CD4-positive, alpha-beta T cell (primary cell): ENCODE measurements around the gene ADH7. TPM values are rescaled to one million over a fixed set of nuclear protein-coding genes. Genes with fewer than 3 reads are reported as not detected.

Experiments
- ATAC-seq: fragments of 200-7000 bp; cut with Tn5 transposase; one replicate; pipeline ENCODE4 v1.10.0; 2022; ENCODE audit warnings: mild to moderate bottlenecking; ENCODE audit not compliant: poor library complexity
- CTCF ChIA-PET: fragments of 350-600 bp; sonication (Branson Sonifier 250); formaldehyde crosslinking; loops from one replicate; lab custom pipeline; 2021; ENCODE audit warnings: antibody characterized with exemption, inconsistent platforms; lab: Charles Lee
- POLR2A ChIA-PET: fragments of 350-600 bp; sonication (Branson Sonifier 250); formaldehyde crosslinking; loops from one replicate; lab custom pipeline; 2021; ENCODE audit warnings: antibody characterized with exemption, inconsistent platforms; lab: Charles Lee
- DNase-seq, 14 experiments: peaks; one replicate each; pipeline ENCODE4 v3.0.0-alpha.2; 2013 to 2020; ENCODE audit warnings: mixed read lengths in 2 of 14
- H3K27ac ChIP-seq, 2 donors: one replicate each; pipeline versions ENCODE4 v1.5.1 to v1.7.0; 2013; ENCODE audit warnings: low read length in 2 of 2, low read depth in 1 of 2, mild to moderate bottlenecking in 1 of 2
- H3K27me3 ChIP-seq, 2 experiments: 1 replicate in 1 of 2; 2 replicates in 1 of 2; pipeline versions ENCODE4 v1.6.1 to v1.7.0; 2013; ENCODE audit warnings: low read length in 2 of 2, control low read depth in 1 of 2, mild to moderate bottlenecking in 1 of 2, moderate library complexity in 1 of 2; ENCODE audit not compliant: insufficient read depth in 2 of 2, control insufficient read depth in 1 of 2
- H3K36me3 ChIP-seq: one replicate; pipeline ENCODE4 v1.6.1; 2013; ENCODE audit warnings: low read length, control low read depth; ENCODE audit not compliant: insufficient read depth
- H3K4me1 ChIP-seq: one replicate; pipeline ENCODE4 v1.6.1; 2013; ENCODE audit warnings: low read length, control low read depth; ENCODE audit not compliant: insufficient read depth
- H3K4me3 ChIP-seq: one replicate; pipeline ENCODE4 v1.5.1; 2013; ENCODE audit warnings: mild to moderate bottlenecking, low read length, moderate library complexity
- H3K9me3 ChIP-seq, 2 experiments: 1 replicate in 1 of 2; 2 replicates in 1 of 2; pipeline versions ENCODE4 v1.6.1 to v1.7.0; 2013; ENCODE audit warnings: low read length in 2 of 2, mild to moderate bottlenecking in 2 of 2, control low read depth in 1 of 2, moderate library complexity in 1 of 2; ENCODE audit not compliant: control insufficient read depth in 1 of 2, insufficient read depth in 1 of 2
- H3K27ac Mint-ChIP-seq: one replicate; pipeline ENCODE4 v1.8.0; 2020; ENCODE audit warnings: mixed read lengths
- H3K27me3 Mint-ChIP-seq: one replicate; pipeline ENCODE4 v1.8.0; 2021; ENCODE audit warnings: mixed read lengths
- H3K36me3 Mint-ChIP-seq: one replicate; pipeline ENCODE4 v1.8.0; 2021; ENCODE audit warnings: low read depth, mixed read lengths
- H3K4me1 Mint-ChIP-seq: one replicate; pipeline ENCODE4 v1.8.0; 2021; ENCODE audit warnings: low read depth, mixed read lengths
- H3K4me3 Mint-ChIP-seq: one replicate; pipeline ENCODE4 v1.8.0; 2020; ENCODE audit warnings: mild to moderate bottlenecking, mixed read lengths
- H3K9me3 Mint-ChIP-seq: one replicate; pipeline ENCODE4 v1.8.0; 2020; ENCODE audit warnings: mixed read lengths
- CTCF ChIP-seq: fragments of 200-600 bp; IDR thresholded peaks from one replicate; pipeline ENCODE4 v1.8.0; 2022; ENCODE audit warnings: antibody characterized with exemption, mild to moderate bottlenecking
- intact Hi-C, 2 experiments: fragments of 100-400 bp; cut with DNase I in 1 of 2; cut with micrococcal nuclease in 1 of 2; formaldehyde crosslinking; loops; one replicate each; pipeline versions ENCODE4 v1.15.1 to v1.9.0; 2023 to 2025; cut with DNase I, micrococcal nuclease
- total RNA-seq, 174 experiments: library from RNA in 2 of 174; stranded (reverse) in 2 of 174; gene quantifications; one replicate each; pipeline ENCODE4 v1.2.3 and lab custom pipeline; 2021 to 2026

Gene ADH7
- total RNA-seq, 2 experiments from 2014 or later: not detected

DNA sequence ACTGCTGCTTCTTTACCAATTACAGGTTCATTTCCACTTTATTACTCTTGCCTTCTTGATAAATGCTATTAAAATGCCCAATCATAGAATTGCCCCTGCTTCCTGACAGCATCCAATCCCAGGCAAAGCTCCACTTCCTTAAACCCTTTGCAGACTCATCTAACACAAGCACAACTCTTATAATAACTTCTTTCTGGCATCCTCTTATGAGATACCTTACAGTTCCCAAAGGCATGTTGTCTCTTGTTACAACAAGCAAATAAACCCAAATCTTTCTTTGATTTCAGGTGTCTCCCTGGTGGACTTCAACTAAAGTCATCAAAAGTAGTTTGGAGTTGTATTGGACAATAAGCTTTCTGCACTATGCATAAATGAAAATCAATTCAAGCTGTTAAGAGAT, 22.5 kb upstream of the ADH7 start:
- no peak for DNase-seq
- intact Hi-C loops: no loop called here
- Histone ChIP-seq H3K27me3 (peaks cover 0 to 5% of the 10 kb centered on the region in 2 experiments), H3K9me3 (peaks cover 2 to 4% of the 10 kb centered on the region in 2 experiments), H3K4me3 (no peak overlapping the region), H3K36me3 (no peaks in the 10 kb centered on the region), H3K27ac (no peak overlapping the region), H3K4me1 (no peaks in the 10 kb centered on the region)
- peaks cover 4% of the 10 kb centered on the region for H3K9me3 Mint-ChIP-seq
- H3K4me3 Mint-ChIP-seq: no peak overlapping the region
- peaks cover 21% of the 10 kb centered on the region for H3K27me3 Mint-ChIP-seq
- no peak for TF ChIP-seq CTCF
- no peak overlapping the region for H3K27ac Mint-ChIP-seq
- ChIA-PET POLR2A (no interaction called here), CTCF (interaction anchor here (0.6 kb wide), 1 partner anchor 583 kb away, joined by 3 read pairs; no protein-coding TSS in a partner anchor)
- H3K36me3 Mint-ChIP-seq: no peaks in the 10 kb centered on the region
- H3K4me1 Mint-ChIP-seq: no peaks in the 10 kb centered on the region
- no peak for ATAC-seq

GRCh38 chr4:99457270-99457669, 22.1 kb upstream of the ADH7 start:
- POLR2A ChIA-PET: no interaction called here
- peaks cover 4% of the 10 kb centered on the region for H3K9me3 Mint-ChIP-seq
- CTCF ChIA-PET: interaction anchor here (0.6 kb wide), 1 partner anchor 583 kb away, joined by 3 read pairs; no protein-coding TSS in a partner anchor

GRCh38 chr4:99447513-99447912, 12.4 kb upstream of the ADH7 start:
- peaks cover 12% of the 10 kb centered on the region for H3K27me3 Mint-ChIP-seq
- no peaks in the 10 kb centered on the region for H3K4me1 Mint-ChIP-seq
- H3K4me3 Mint-ChIP-seq: no peak overlapping the region
- no peak overlapping the region for H3K27ac Mint-ChIP-seq
- CTCF ChIA-PET: no interaction called here
- Histone ChIP-seq H3K4me3 (no peak overlapping the region), H3K9me3 (peaks cover 0 to 9% of the 10 kb centered on the region in 2 experiments), H3K27me3 (no peaks in the 10 kb centered on the region), H3K36me3 (no peaks in the 10 kb centered on the region), H3K27ac (no peak overlapping the region), H3K4me1 (no peaks in the 10 kb centered on the region)
- no peak for TF ChIP-seq CTCF
- ATAC-seq (no peak), DNase-seq (no peak)
- POLR2A ChIA-PET: no interaction called here
- H3K36me3 Mint-ChIP-seq: no peaks in the 10 kb centered on the region
- H3K9me3 Mint-ChIP-seq: peaks cover 9% of the 10 kb centered on the region
- intact Hi-C loops: no loop called here

More at GRCh38 chr4:99457270-99457669, 22.1 kb upstream of the ADH7 start:
- intact Hi-C loops: no loop called here
- Mint-ChIP-seq H3K4me1 (no peaks in the 10 kb centered on the region), H3K36me3 (no peaks in the 10 kb centered on the region), H3K27ac (no peak overlapping the region), H3K27me3 (peaks cover 25% of the 10 kb centered on the region), H3K4me3 (no peak overlapping the region)
- no peaks in the 10 kb centered on the region for H3K4me1 ChIP-seq
- H3K27ac ChIP-seq: no peak overlapping the region
- no peak overlapping the region for H3K4me3 ChIP-seq
- DNase-seq (no peak), ATAC-seq (no peak)
- no peak for TF ChIP-seq CTCF
- no peaks in the 10 kb centered on the region for H3K36me3 ChIP-seq
- H3K27me3 ChIP-seq: peaks cover 0 to 5% of the 10 kb centered on the region in 2 experiments
- H3K9me3 ChIP-seq: peaks cover 4 to 6% of the 10 kb centered on the region in 2 experiments
